Fibroblast of villous mesenchyme (primary cell): ENCODE measurements around the gene THEM4. TPM values are rescaled to one million over a fixed set of nuclear protein-coding genes. Genes with fewer than 3 reads are reported as not detected.

Source experiments
- DNase-seq: peaks from one replicate; pipeline ENCODE4 v3.0.0-alpha.2; 2010; ENCODE audit warnings: low read depth
- H3K4me3 ChIP-seq: 2 replicates; pipeline ENCODE4 v1.5.1; 2011; ENCODE audit warnings: low read depth, mild to moderate bottlenecking, low read length
- total RNA-seq: library from RNA; depleted of rRNA; stranded (reverse); fragments of >200 nt; gene quantifications from 2 replicates; pipeline ENCODE4 v1.2.3, GENCODE V29; 2012
- TF ChIP-seq, protein P1 (sequence below): IDR thresholded peaks from 2 replicates; pipeline ENCODE4 v1.5.1; 2012; ENCODE audit warnings: low read depth, mild to moderate bottlenecking, low read length; ENCODE audit not compliant: insufficient read depth

Gene THEM4
- total RNA-seq, 1 donor: 9.1 TPM

DNA sequence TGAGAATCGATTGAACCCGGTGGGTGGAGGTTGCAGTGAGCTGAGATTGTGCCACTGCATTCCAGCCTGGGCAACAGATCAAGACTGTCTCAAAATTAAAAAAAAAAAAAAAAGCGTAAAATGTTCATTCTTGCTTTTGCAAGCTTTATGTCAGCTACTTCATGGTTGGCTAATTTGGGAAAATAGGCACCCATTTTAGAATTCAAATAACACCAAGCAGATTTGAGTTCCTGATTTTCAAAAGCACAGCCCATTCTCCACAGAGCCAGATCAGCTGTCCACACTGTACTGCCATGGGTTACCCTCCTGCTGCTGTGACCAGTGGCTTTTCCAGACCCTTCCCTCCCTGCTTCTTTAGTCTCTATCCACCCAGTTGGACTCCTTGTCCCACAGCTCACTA, 60.2 kb downstream of the THEM4 start:
- no peak overlapping the region for H3K4me3 ChIP-seq
- DNase-seq: no peak
- TF ChIP-seq, protein P1, sequence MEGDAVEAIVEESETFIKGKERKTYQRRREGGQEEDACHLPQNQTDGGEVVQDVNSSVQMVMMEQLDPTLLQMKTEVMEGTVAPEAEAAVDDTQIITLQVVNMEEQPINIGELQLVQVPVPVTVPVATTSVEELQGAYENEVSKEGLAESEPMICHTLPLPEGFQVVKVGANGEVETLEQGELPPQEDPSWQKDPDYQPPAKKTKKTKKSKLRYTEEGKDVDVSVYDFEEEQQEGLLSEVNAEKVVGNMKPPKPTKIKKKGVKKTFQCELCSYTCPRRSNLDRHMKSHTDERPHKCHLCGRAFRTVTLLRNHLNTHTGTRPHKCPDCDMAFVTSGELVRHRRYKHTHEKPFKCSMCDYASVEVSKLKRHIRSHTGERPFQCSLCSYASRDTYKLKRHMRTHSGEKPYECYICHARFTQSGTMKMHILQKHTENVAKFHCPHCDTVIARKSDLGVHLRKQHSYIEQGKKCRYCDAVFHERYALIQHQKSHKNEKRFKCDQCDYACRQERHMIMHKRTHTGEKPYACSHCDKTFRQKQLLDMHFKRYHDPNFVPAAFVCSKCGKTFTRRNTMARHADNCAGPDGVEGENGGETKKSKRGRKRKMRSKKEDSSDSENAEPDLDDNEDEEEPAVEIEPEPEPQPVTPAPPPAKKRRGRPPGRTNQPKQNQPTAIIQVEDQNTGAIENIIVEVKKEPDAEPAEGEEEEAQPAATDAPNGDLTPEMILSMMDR: no peak

DNA sequence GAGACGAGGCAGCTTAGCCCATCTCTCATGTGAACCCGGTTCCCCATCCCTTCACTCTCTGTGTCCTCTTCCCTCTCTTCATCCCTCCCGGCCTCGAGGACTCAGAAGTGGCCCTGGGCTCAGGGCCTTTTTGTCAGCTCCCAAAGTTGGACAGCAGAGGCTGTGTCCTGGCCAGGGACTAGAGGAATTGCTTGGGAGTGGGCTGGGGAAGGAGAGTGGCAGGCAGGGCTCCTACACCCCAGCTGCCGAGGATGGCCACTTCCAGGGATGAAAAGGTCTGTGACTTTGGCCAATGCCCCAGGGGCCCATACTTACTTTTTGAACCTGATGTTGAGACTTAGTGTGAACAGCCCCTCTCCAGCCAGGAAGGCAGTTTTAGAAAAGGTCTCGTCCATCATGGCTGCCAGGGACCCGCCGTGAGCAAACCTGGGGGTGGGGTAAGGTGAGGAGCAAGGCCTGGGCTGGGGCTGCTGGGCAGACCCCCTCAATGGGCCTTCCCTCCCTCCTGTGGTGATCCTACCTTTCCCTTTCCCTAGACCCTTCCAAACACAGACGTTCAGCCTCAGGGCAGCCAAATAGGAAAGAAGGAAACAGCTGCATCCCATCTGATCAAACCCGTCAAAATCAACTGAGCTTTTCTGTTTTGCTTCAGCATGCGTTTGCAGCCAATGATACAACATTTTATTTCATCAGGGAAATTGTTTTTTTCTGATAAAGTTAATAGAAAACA, 61.3 kb downstream of the THEM4 start:
- no peak for DNase-seq

DNA sequence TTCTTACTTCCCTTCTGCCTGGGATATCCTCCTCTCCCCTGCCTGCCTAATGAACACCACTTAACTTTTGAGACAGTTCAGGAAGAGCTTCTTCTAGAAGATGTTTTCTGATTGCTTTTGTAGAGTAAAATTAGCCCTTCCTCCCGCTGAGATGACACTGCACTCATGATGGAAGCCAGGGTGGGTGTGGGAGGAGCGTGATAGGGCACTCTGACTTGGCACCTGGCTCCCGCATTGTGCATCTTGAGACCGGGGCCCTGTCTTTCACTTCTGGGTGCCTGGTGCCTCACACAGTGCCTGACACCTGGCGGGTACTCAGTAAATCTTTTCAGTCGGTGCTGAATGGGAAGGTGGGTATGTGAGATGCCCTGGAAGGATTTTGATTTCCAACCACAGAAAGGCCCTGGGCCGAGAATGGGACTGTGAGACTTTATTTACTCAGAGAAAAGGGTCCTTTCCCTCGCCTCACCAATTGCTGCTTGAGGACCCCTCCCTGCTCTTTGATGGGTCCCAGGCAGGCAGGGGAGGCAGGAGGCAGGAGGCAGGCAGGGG, 62.5 kb downstream of the THEM4 start:
- TF ChIP-seq, protein P1: no peak
- no peak overlapping the region for H3K4me3 ChIP-seq
- DNase-seq: no peak

More for the DNA sequence above, 61.3 kb downstream of the THEM4 start:
- no peak overlapping the region for H3K4me3 ChIP-seq
- TF ChIP-seq, protein P1: no peak

DNA sequence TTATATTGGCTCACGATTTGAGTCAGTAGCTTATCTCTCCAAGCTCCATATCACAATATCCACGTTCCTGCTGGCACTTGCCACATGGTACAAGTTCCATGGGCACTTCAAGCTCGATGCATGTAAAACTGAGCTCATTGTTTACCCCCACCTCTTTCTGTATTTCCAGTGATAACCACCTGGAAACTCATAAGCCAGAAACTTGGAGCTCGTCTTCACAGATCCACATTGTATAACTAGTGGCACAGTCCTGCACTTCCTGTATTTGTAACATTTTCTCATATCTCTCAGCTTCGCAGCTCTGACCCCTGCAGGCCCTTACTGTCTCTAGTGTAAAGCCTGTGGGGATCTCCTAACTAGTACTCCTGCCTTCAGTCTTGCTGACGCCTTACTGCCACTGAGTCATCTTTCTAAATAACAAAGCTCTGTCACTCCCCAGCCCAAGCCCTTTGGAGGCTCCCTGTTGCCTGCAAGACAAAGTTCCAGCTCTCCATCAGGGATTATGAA, 63.2 kb downstream of the THEM4 start:
- no peak overlapping the region for H3K4me3 ChIP-seq
- TF ChIP-seq, protein P1: no peak
- peak; percentile 30 for DNase-seq

DNA sequence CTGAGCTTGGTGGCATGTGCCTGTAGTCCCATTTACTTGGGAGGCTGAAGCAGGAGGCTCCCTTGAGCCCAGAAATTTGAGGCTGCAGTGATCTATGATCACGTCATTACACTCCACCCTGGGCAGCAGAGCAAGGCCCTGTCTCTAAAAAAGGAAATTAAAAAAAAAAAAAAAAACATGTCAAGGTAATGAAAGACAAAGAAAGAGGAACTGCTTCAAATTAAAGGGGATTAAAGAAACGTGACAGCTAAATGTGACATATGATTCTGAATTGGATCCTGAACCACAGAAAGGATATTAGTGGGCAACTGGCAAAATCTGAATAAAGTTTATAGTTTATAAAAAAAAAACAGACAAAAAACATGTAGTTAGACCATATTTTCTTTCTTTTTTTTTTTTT, 65.9 kb downstream of the THEM4 start:
- H3K4me3 ChIP-seq: no peak overlapping the region
- TF ChIP-seq, protein P1: no peak
- no peak for DNase-seq

DNA sequence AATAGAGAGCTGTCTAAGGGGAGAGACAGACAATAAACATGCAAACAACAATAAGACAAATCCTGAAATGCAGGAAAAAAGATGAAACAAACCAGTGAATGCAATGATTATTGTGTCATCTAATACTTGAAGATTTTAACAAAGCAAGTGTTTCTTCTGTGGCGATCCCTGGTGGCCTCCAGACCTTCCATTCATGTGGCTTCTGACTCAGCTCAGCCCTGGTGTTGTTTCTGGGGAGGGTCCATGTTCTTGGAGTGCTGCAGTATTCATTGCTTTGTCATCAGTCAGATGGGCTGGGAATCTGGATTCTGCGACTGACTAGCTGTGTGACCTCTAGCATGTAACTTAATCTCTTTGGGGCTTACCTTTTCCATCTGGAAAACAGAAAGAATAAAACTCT, 68.2 kb downstream of the THEM4 start:
- TF ChIP-seq, protein P1: no peak
- H3K4me3 ChIP-seq: no peak overlapping the region
- no peak for DNase-seq
